ENCODE results near the gene ZC3H15.

ZC3H15 gene

GRCh38 chr2:186493564-186494085, 7.6 kb downstream of the ZC3H15 start:
- Histone ChIP-seq H3K36me3 (ENCODE audit: insufficient read depth, low read length) (peaks cover 44% of the 10 kb centered on the region), H3K4me3 (ENCODE audit: low read length) (no peak overlapping the region), H3K9me3 (ENCODE audit: insufficient read depth, low read depth, low read length) (no peaks in the 10 kb centered on the region), H3K27ac (ENCODE audit: low read depth, low read length) (no peak overlapping the region), H3K27me3 (ENCODE audit: insufficient read depth, low read length) (no peaks in the 10 kb centered on the region), H3K4me1 (ENCODE audit: insufficient read depth, low read length) (peaks cover 5% of the 10 kb centered on the region; the same call in 1 of the 2 replicates), H3K9ac (ENCODE audit: low read depth, low read length) (no peak overlapping the region)
- 90% methylated on average over 1 of the region's 2 CpGs for WGBS

GRCh38 chr2:186496401-186496800, 10.3 kb downstream of the ZC3H15 start:
- WGBS: 98% methylated on average over 5 of the region's 7 CpGs
- Histone ChIP-seq H3K9me3 (ENCODE audit: insufficient read depth, low read depth, low read length) (no peaks in the 10 kb centered on the region), H3K4me3 (ENCODE audit: low read length) (no peak overlapping the region), H3K27ac (ENCODE audit: low read depth, low read length) (no peak overlapping the region), H3K36me3 (ENCODE audit: insufficient read depth, low read length) (peaks cover 70% of the 10 kb centered on the region), H3K4me1 (ENCODE audit: insufficient read depth, low read length) (peaks cover 6% of the 10 kb centered on the region), H3K27me3 (ENCODE audit: insufficient read depth, low read length) (no peaks in the 10 kb centered on the region), H3K9ac (ENCODE audit: low read depth, low read length) (no peak overlapping the region)

GRCh38 chr2:186497928-186498327, 11.9 kb downstream of the ZC3H15 start:
- Histone ChIP-seq H3K27ac (ENCODE audit: low read depth, low read length) (no peak overlapping the region), H3K36me3 (ENCODE audit: insufficient read depth, low read length) (peaks cover 84% of the 10 kb centered on the region)
- 94% methylated on average over 3 of the region's 3 CpGs for WGBS

GRCh38 chr2:186498834-186499233, 12.8 kb downstream of the ZC3H15 start:
- Histone ChIP-seq H3K36me3 (ENCODE audit: insufficient read depth, low read length) (peaks cover 91% of the 10 kb centered on the region), H3K4me1 (ENCODE audit: insufficient read depth, low read length) (peaks cover 6% of the 10 kb centered on the region; the same call in 1 of the 2 replicates), H3K9me3 (ENCODE audit: insufficient read depth, low read depth, low read length) (no peaks in the 10 kb centered on the region), H3K27ac (ENCODE audit: low read depth, low read length) (no peak overlapping the region), H3K27me3 (ENCODE audit: insufficient read depth, low read length) (no peaks in the 10 kb centered on the region), H3K4me3 (ENCODE audit: low read length) (no peak overlapping the region), H3K9ac (ENCODE audit: low read depth, low read length) (no peak overlapping the region)
- WGBS: 97% methylated on average over 1 of the region's 1 CpG

More at GRCh38 chr2:186497928-186498327, 11.9 kb downstream of the ZC3H15 start:
- Histone ChIP-seq H3K9me3 (ENCODE audit: insufficient read depth, low read depth, low read length) (no peaks in the 10 kb centered on the region), H3K4me3 (ENCODE audit: low read length) (no peak overlapping the region), H3K27me3 (ENCODE audit: insufficient read depth, low read length) (no peaks in the 10 kb centered on the region), H3K4me1 (ENCODE audit: insufficient read depth, low read length) (peaks cover 6% of the 10 kb centered on the region; the same call in 1 of the 2 replicates), H3K9ac (ENCODE audit: low read depth, low read length) (no peak overlapping the region)

GRCh38 chr2:186503827-186504606, 18.0 kb downstream of the ZC3H15 start:
- H3K4me1 ChIP-seq (ENCODE audit: insufficient read depth, low read length): peaks cover 6% of the 10 kb centered on the region; the same call in 1 of the 2 replicates
- no peaks in the 10 kb centered on the region for H3K9me3 ChIP-seq (ENCODE audit: insufficient read depth, low read depth, low read length)
- H3K36me3 ChIP-seq (ENCODE audit: insufficient read depth, low read length): peaks cover 98% of the 10 kb centered on the region
- no peak overlapping the region for H3K9ac ChIP-seq (ENCODE audit: low read depth, low read length)
- H3K4me3 ChIP-seq (ENCODE audit: low read length): no peak overlapping the region
- 90% methylated on average over 3 of the region's 5 CpGs for WGBS
- no peaks in the 10 kb centered on the region for H3K27me3 ChIP-seq (ENCODE audit: insufficient read depth, low read length)
- no peak overlapping the region for H3K27ac ChIP-seq (ENCODE audit: low read depth, low read length)

GRCh38 chr2:186508263-186508662, 22.2 kb downstream of the ZC3H15 start:
- Histone ChIP-seq H3K4me1 (ENCODE audit: insufficient read depth, low read length) (no peaks in the 10 kb centered on the region), H3K4me3 (ENCODE audit: low read length) (no peak overlapping the region), H3K9me3 (ENCODE audit: insufficient read depth, low read depth, low read length) (no peaks in the 10 kb centered on the region), H3K9ac (ENCODE audit: low read depth, low read length) (no peak overlapping the region), H3K27me3 (ENCODE audit: insufficient read depth, low read length) (no peaks in the 10 kb centered on the region), H3K36me3 (ENCODE audit: insufficient read depth, low read length) (peaks cover 98% of the 10 kb centered on the region), H3K27ac (ENCODE audit: low read depth, low read length) (no peak overlapping the region)
- whole genome bisulfite sequencing: 97% methylated on average over 3 of the region's 3 CpGs

- WGBS: 97% methylated on average over 3 of the region's 3 CpGs
- no peaks in the 10 kb centered on the region for H3K4me1 ChIP-seq (ENCODE audit: insufficient read depth, low read length)
- H3K9ac ChIP-seq (ENCODE audit: low read depth, low read length): no peak overlapping the region
- no peaks in the 10 kb centered on the region for H3K9me3 ChIP-seq (ENCODE audit: insufficient read depth, low read depth, low read length)
- H3K27me3 ChIP-seq (ENCODE audit: insufficient read depth, low read length): no peaks in the 10 kb centered on the region
- H3K27ac ChIP-seq (ENCODE audit: low read depth, low read length): no peak overlapping the region
- peaks cover 61% of the 10 kb centered on the region for H3K36me3 ChIP-seq (ENCODE audit: insufficient read depth, low read length)
- no peak overlapping the region for H3K4me3 ChIP-seq (ENCODE audit: low read length)
Observed at GRCh38 chr2:186515376-186515775, 29.3 kb downstream of the ZC3H15 start.

- no peaks in the 10 kb centered on the region for H3K27me3 ChIP-seq (ENCODE audit: insufficient read depth, low read length)
- H3K4me3 ChIP-seq (ENCODE audit: low read length): no peak overlapping the region
- peaks cover 59% of the 10 kb centered on the region for H3K36me3 ChIP-seq (ENCODE audit: insufficient read depth, low read length)
- no peaks in the 10 kb centered on the region for H3K4me1 ChIP-seq (ENCODE audit: insufficient read depth, low read length)
- H3K9ac ChIP-seq (ENCODE audit: low read depth, low read length): no peak overlapping the region
- H3K27ac ChIP-seq (ENCODE audit: low read depth, low read length): no peak overlapping the region
- no peaks in the 10 kb centered on the region for H3K9me3 ChIP-seq (ENCODE audit: insufficient read depth, low read depth, low read length)
- WGBS: 100% methylated on average over 1 of the region's 1 CpG
Observed at GRCh38 chr2:186516396-186516795, 30.3 kb downstream of the ZC3H15 start.

GRCh38 chr2:186517090-186517489, 31.0 kb downstream of the ZC3H15 start:
- H3K36me3 ChIP-seq (ENCODE audit: insufficient read depth, low read length): peaks cover 55% of the 10 kb centered on the region
- H3K9me3 ChIP-seq (ENCODE audit: insufficient read depth, low read depth, low read length): no peaks in the 10 kb centered on the region
- no peaks in the 10 kb centered on the region for H3K27me3 ChIP-seq (ENCODE audit: insufficient read depth, low read length)
- H3K4me3 ChIP-seq (ENCODE audit: low read length): no peak overlapping the region
- H3K4me1 ChIP-seq (ENCODE audit: insufficient read depth, low read length): no peaks in the 10 kb centered on the region
- no peak overlapping the region for H3K27ac ChIP-seq (ENCODE audit: low read depth, low read length)
- no peak overlapping the region for H3K9ac ChIP-seq (ENCODE audit: low read depth, low read length)

- Histone ChIP-seq H3K27me3 (ENCODE audit: insufficient read depth, low read length) (no peaks in the 10 kb centered on the region), H3K9ac (ENCODE audit: low read depth, low read length) (no peak overlapping the region), H3K4me1 (ENCODE audit: insufficient read depth, low read length) (no peaks in the 10 kb centered on the region), H3K4me3 (ENCODE audit: low read length) (no peak overlapping the region), H3K27ac (ENCODE audit: low read depth, low read length) (no peak overlapping the region), H3K9me3 (ENCODE audit: insufficient read depth, low read depth, low read length) (no peaks in the 10 kb centered on the region), H3K36me3 (ENCODE audit: insufficient read depth, low read length) (peaks cover 43% of the 10 kb centered on the region)
- 95% methylated on average over 4 of the region's 4 CpGs for WGBS
Observed at GRCh38 chr2:186518291-186518690, 32.2 kb downstream of the ZC3H15 start.

GRCh38 chr2:186518945-186519344, 32.9 kb downstream of the ZC3H15 start:
- Histone ChIP-seq H3K9ac (ENCODE audit: low read depth, low read length) (no peak overlapping the region), H3K4me1 (ENCODE audit: insufficient read depth, low read length) (no peaks in the 10 kb centered on the region), H3K27ac (ENCODE audit: low read depth, low read length) (no peak overlapping the region), H3K4me3 (ENCODE audit: low read length) (no peak overlapping the region), H3K9me3 (ENCODE audit: insufficient read depth, low read depth, low read length) (no peaks in the 10 kb centered on the region), H3K27me3 (ENCODE audit: insufficient read depth, low read length) (no peaks in the 10 kb centered on the region), H3K36me3 (ENCODE audit: insufficient read depth, low read length) (peaks cover 36% of the 10 kb centered on the region)
- WGBS: 97% methylated on average over 3 of the region's 3 CpGs
